Measurements from ENCODE around the gene ZP3.
"Not testable (repeated sequence)": the region's sequence is repeated elsewhere in the genome, so short reads cannot be mapped to it uniquely, and the experiment has no call there.

ZP3 gene

GRCh38 chr7:76487969-76488368 is 63.2 kb downstream of the ZP3 start:
- DNase-seq = not testable (repeated sequence)
